Measurements from ENCODE around the gene TRIM3. TPM values are rescaled to one million over a fixed set of nuclear protein-coding genes. Genes with fewer than 3 reads are reported as not detected.
"Not testable (repeated sequence)": the region's sequence is repeated elsewhere in the genome, so short reads cannot be mapped to it uniquely, and the experiment has no call there.

The TRIM3 gene
- 27.3 and 32.8 TPM in 2 replicates for total RNA-seq (2014; rRNA removed; shearing (Covaris generic))

DNA sequence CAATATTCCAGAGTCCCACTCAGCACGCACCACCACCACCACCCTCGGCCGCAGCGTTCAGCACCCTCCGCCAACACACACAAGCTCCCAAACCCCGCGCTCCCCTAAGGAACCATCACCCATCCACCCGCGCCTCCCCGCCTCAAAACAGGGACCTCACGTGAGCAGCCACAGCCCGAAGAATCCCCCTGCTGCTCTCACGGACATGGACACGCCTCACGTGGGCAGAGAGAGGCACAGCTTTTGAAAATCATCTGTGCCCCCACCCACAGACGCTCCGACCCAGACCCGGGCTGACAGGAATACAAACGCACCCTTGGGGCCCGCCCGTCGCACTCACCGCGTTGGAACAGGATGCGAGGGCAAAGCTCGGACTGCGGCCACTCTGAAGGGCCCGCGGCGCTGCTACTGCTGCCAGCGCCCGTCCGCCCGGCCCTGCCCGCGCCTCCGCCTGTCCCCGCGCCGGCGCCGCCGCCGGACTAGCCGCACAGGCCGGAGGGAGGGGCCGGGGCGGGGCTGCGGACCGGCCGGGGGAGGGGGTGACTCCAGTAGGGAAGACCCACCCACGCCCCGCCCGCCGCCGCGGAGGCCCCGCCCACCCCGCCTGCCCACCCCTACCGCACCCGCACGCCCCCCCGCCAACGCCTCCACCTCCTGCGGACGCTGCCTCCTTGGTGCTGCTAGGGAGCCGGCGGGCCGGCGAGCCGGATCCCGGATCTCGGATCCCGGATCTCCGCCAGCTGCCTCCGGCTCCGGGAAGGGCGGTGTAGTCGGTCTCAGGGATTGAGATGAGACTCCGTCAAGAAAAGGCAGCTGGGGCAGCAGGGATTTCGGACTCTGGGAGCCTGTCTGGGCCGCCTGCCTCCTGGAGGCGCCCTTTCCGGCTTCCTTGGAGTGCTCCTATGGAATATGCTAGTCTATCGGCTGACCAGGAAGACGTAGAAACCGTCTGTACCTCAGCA lies at the start of gene TRIM3:
TRIM3 (minus strand) TSS at position 491 of the 962 bp plus-strand sequence. CDS start 8,246 bp downstream, outside the sequence.
- DNase-seq (ENCODE audit: low spot score) = peak; percentile 75

DNA sequence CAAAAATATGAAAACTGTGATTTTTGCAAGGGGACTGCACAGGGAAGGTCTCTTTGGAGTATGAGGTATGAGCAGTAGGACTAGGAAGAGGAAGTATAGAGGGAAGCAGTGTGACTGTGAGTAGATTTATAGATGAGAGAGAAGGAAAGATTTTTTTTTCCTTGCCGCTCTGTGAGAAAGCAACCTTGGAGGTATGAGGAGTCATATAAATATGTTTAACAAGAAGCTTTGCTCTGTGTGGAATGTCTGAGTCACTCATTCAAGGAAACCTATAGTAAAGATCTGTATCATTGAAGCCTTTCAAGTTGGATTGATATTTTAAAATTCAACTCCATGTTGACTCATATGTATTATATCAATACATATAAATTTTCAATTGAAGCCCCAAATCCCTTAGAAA lies 49.5 kb upstream of the TRIM3 start:
- peak; percentile 65 for DNase-seq (ENCODE audit: low spot score)

DNA sequence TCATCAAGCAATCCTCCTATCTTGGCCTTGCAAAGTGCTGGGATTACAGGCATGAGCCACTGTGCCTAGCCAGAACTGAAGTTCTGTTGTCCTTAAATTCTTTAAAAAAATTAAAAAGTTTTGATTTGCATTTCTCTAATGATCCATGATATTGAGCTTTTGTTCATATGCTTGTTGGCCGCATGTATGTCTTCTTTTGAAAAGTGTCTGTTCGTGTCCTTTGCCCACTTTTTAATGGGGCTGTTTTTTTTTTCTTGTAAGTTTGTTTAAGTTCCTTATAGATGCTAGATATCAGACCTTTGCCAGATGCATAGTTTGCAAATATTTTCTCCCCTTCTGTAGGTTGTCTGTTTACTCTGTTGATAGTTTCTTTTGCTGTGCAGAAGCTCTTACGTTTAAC lies 48.2 kb upstream of the TRIM3 start:
- not testable (repeated sequence) for DNase-seq (ENCODE audit: low spot score)

DNA sequence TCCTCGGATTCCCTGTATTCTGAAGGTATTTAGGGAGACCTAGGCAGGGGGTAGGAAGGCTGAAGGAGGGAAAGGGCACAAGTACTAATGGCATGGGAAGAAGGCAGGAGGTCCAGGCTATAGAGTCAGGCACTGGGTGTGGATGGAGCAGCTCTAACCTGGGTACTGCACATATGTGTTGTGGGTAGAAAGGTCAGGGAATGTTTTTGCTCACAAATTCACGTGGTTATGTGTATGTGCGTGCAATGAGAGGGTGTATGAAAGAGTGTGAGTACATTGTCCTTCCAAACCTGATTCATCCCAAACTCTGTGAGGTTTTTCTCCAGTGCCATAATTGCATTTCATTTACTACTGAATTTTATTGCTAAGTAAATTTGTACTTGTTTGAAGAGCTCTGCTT lies 46.5 kb upstream of the TRIM3 start:
- no peak for DNase-seq (ENCODE audit: low spot score)

DNA sequence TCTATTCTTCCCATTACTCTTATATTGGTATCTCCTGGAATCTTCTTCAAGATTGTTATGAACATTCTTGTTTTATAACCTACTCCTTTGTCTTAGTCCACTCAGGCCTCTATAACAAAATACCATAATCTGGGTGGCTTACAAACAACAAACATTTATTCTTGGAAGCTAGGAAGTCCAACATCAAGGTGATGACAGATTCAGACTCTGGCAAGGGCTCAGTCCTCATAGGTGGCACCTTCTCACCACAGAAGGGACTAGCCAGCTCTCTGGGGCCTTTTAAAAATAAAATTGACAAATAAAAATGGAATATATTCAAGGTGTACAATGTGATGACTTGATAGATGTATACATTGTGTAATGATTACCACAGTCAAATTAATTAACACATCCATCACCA lies 43.1 kb upstream of the TRIM3 start:
- no peak for DNase-seq (ENCODE audit: low spot score)

DNA sequence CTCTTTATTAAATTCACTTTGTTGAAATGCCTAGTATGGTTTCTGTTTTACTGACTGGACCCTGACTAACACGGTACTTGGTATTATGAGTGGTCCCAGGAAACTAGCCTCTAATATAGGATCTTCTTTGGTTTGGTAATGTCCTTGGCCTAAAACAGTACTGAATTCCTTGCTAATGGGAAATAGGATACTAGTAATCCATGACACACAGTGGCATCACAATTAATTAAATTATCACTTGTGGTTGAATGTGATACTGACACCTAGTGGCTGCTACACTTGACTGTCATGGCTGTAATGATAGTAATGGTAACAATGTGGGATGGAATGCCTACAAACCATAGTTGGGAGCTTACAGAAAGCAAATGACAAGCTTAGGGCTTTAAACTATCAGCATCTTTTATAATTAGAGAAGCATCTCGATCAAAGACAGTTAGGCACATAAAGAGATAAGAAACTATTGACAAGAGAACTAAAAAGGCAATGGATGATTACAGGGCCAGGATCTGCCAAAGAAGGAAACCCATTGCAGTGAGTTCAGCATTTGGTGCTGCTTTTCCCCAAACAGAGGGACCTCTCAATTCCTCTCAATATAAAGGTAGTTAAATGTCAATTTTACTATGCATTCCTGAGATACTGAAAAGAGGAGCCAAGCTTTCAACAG lies 32.0 kb upstream of the TRIM3 start:
- peak; percentile 77 for DNase-seq (ENCODE audit: low spot score)

DNA sequence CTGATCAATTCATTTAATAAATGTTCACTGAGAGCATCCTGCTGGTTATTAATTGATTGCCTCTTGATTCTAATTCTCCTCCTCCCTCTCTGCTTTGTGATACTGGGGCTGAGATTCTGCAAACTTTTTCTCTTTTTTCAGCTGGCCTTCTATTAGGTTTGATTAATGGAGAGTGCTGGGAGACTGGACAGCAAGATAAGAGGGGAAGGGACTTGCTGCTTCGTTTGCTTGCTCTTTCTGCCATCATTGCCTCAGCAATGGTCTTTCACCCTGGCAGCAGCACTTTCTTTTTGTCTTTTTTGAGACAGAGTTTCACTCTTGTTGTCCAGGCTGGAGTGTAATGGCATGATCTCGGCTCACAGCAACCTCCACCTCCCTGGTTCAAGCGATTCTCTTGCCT lies 30.4 kb upstream of the TRIM3 start:
- DNase-seq (ENCODE audit: low spot score) = no peak

DNA sequence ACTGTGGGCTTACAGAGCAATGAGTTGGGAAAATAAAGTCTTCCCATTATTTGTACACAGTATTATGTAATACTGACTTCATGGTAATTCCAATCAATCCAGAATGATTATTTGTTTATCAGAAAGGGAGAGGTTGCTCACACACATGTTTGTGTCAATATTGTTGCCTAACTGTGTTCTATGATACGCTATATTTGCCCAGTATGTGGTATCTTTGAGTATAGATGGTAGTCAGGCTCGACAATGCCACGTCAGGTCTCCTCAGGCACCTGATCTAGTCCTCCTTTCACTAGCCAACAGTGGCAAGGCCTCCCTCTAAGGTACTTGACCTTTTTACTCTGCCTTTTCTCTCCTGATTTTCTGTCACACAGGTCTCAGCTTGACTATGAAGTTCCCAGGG lies 28.6 kb upstream of the TRIM3 start:
- DNase-seq (ENCODE audit: low spot score) = no peak

DNA sequence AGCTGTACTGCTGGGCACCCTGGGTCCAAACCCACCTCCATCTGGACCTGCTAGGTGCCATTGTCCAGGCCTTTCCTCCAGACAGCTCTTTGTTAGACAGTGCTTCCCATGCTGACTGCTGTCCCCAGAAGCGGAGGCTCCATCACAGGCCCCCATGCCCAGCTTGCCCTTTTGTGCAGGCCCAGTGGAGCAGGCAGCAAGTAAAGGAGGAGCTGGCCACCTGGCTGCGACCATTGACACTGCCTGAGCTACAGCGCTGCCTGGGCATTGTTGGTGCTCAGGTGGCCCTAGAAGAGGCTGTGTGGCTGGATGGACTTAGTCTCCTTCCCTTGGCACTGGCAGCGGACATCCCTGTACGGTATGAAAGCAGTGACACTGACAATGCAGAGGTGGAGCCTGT lies 24.8 kb upstream of the TRIM3 start:
- DNase-seq (ENCODE audit: low spot score) = no peak

DNA sequence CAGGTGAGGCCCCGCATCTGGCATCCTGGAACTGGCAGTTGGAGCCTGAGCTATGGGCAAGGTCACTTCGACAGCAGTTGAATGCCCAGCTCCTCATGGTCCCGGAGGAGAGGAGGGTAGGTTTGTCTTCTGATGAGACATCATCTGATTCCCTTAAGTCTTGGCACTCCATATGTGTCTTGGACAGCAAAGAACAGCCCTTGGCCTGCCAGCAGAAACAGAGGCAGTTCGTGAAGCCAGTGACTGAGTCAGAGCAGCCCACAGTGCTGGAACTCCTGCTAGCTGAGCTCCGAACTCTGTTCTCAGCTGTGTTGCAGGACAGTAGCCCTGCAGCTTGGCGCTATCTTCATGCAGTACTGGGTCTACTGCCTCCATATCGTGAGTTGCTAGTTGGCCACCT lies 24.4 kb upstream of the TRIM3 start:
- no peak for DNase-seq (ENCODE audit: low spot score)

DNA sequence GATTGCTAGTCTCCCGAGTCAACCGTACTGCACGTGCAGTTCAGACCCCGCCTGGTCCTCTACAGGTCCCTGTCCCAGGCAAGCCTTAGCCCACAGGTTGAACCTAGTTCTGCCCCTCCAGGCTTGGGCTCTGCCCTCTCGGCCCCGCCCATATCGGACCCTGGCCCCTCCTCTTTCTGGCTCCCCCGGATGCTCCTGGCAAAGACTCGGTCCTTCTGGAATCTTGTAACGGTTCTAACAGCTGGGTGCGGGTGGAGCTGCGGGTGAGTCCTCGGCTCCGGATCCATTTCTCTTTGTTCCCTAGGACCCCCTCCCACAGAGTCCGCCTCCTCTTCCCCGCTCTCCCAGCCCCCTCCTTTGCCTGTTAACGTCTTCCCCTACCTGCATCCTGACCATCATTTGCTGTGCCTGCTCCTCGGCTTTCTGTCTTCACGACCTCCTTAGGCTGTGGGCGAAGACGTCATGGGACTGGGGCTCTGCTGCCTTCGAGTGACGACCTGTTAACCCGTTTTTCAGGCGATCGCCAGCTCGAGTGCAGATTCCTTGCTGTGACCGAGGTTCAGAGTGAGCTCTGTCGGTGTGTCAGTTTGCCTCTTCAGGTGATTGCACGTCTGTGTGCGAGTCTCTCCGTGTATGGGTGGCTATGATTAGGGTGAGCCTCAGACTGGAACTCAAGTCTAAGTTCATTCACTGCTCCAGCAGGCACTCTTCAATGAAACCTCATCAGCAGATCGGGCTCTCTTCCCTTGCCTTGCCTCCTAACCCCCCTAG lies 23.5 kb upstream of the TRIM3 start, which contains the start of gene DNHD1:
DNHD1 (plus strand) TSS at position 212 of the 771 bp plus-strand sequence. CDS start 936 bp downstream, outside the sequence.
- no peak for DNase-seq (ENCODE audit: low spot score)

DNA sequence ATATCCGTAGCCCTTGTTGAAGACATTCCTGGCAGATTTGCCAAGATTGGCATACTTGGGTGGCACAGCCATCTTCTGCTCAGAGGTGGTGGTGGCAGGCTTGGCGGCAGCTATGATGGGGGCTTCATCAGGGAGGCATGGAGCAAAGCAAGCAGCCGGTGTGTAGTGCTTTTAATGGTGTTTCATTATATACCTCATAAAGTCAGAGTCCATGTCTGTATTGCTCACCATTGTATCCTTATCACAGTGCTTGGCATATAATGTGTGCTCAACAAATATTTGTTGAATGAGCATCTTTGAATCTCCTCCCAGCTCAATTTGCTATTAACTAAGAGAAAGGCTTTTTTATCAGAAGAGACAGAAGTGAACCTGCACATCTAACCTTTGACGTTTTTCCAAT lies 15.6 kb upstream of the TRIM3 start:
- no peak for DNase-seq (ENCODE audit: low spot score)

DNA sequence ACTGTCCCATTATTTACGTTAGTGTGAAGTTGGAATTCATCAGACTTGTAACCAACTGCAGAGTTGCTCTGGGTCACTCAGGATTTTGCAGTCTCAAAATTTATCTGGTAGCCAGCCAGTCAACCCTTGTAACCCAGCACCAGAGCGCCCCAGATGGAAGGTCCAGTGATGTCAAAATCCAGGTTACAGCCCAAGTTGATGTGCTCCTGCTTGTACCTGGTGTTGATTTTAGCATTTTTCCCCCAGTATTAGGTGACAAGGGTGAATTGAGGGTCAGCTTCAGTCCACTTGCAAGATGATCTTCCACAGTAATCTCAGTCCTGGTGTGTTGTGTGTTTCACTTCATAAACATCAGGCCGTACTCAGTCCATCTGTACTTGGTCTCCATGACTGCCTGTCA lies 15.1 kb upstream of the TRIM3 start:
- no peak for DNase-seq (ENCODE audit: low spot score)

DNA sequence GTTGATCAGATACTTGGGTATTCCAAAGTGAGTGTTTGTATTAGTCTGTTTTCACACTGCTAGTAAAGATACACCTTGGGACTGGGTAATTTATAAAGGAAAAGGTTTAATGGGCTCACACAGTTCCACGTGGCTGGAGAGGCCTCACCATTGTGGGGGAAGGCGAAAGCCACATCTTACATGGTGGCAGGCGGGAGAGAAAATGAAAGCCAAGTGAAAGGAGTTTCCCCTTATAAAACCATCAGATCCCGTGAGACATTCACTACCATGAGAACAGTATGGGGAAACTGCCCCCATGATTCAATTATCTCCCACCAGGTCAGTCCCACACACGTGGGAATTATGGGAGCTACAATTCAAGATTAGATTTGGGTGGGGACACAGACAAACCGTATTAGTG lies 14.6 kb upstream of the TRIM3 start:
- DNase-seq (ENCODE audit: low spot score) = no peak

DNA sequence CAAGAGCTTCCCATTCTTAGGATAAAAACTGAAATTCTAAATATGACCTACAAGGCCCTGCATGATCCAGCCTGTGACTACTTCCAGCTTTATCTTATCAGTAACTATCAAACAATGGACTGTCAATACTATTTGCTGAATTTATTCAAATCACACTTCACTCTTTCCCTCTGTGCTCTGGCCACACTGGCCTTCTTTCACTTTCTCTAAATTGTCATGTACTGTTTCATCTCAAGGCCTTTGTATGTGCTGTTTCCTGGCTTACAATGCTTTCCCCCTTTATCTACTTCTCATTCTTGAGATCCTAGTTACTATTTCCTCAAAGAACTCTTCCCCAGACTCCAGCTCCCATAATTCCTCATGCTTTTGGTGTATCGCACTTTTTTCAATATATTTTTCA lies 13.2 kb upstream of the TRIM3 start:
- no peak for DNase-seq (ENCODE audit: low spot score)

DNA sequence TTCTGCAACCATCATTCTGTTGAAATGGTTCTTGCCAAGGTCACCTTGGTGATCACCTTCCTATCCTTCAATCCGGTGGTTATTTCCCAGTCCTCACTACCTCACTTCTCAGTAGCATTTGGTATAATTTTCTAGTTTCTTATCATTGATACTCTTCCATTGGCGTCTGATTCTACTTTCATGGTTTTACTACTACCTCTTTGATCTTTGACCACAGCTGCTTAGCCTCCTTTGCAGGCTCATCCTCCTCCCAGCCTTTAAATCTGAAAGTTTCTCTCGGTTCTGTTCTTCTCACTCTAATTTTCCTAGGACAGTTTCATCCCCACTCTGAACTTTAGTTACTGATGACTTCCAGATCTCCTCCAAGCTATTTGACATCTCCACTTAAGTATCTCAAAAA lies 12.5 kb upstream of the TRIM3 start:
- no peak for DNase-seq (ENCODE audit: low spot score)

DNA sequence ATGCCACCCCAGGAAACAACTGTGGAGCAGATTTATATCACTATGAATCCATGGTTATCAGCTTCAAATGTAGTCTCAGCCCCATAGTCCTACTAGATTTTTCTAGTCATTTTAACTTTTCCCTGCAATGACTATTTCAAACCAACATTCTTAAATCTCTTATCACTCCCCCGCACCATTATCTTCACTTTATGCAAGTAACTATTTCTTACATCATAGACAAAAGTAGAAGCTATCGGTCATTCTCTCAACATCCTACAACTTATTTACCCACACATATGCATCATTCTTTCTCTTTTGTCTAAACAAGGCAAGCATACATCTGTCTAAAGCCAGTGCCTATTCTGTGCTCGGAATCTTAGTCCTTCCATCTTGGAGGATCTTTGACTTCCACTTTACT lies 11.9 kb upstream of the TRIM3 start:
- no peak for DNase-seq (ENCODE audit: low spot score)

DNA sequence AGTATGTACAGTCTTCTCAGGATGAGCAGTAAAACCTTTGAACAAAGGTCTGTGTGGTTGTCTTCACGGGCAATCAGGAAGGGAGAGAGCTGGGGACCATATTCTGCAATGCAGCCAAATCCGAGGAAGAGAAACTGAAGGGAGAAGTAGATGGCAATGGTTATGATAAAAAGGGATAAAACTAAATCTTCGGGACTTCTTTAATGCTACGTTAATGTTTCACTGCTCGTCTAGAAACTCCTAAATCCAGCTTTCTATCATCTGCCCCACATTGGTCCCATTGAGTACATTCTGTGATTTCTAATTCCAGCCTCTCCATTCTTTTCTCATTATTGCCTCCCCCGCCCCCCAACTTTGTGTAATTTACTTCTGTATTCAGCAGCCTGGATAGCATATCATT lies 9.3 kb upstream of the TRIM3 start:
- DNase-seq (ENCODE audit: low spot score) = no peak

DNA sequence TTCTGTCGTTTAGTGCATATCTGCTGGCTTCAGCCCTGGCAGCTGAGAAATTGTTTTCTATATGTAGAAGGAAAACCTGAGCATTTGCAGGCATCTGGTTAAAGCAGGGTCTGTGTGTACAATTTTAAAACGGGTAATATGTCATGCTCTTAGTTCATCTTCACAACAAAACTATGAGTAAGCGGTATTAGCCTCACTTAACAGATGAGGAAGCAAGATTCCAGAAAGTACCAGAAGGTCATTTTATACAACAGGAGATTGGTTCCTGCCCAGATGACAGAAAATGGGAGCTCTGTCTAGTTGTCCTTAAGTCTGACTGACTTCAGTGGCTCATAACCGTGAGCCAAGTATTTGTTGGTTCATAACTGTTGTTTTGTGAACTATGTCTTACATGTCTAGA lies 8.7 kb upstream of the TRIM3 start:
- no peak for DNase-seq (ENCODE audit: low spot score)

DNA sequence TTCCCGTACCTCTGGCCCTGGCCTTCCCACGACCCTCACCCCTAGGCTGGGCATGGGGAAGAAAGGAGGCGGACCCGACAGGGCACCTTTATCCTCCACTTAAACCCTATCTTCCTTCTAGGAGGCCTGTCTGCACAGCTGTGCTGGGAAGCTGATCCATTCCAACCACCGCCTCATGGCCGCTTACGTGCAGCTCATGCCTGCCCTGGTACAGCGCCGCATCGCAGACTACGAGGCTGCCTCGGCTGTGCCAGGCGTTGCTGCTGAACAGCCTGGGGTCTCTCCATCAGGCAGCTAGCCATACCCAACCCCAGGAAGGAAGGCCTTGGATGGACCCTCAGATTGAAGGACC lies 8.2 kb upstream of the TRIM3 start:
- DNase-seq (ENCODE audit: low spot score) = no peak

DNA sequence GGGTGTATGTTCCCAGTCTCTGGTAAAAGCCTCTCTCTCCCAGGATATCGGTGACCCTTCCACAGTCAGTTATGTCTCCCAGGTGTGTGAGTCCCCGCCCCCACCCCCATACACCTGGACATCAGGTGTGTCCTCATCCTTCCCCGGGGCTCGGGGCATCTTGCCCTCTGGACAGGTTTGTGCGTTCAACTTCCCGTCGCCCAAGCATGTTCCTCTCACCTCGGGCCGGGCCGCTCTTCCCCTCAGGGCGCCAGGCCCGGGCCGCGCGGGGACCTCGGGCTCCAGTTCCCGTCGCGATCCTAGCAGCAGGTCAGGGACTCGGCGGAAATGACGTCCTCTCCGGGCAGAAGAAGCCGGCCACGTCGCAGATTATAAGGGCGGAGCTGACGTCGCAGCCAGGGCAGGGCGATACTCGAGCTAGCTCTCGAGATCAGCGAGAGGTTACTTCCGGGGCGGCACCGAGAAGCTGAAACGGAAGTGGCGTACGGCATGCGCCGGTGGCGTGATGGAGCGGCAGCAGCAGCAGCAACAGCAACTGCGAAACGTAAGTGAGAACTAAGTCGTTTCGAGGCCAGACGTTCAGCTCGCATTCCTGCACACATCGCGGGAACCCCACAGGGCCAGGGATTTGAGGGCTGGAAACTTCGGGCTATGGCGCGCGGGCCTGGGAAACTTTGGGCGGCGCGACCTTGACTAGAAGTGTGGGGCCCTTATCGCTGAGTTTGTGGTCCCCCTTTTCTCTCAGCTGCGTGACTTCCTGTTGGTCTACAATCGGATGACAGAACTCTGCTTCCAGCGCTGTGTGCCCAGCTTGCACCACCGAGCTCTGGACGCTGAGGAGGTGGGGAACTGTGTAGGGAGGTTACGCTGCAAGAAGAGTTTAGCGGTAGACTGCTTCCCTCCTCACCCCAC lies 7.5 kb upstream of the TRIM3 start, which contains the start of the genes ARFIP2 and TIMM10B:
ARFIP2 (minus strand) TSS at position 320 of the 912 bp plus-strand sequence. CDS start 910 bp downstream, outside the sequence.
TIMM10B (plus strand) TSS at position 490 of the 912 bp plus-strand sequence; CDS start at position 506, 16 bp downstream.
- DNase-seq (ENCODE audit: low spot score) = peak; percentile 98

Measured in A172 (cell line).